ENCODE results near the gene DNASE2.
A peak's percentile ranks its signal among the peaks of the same experiment; 100 is the strongest.

DNA sequence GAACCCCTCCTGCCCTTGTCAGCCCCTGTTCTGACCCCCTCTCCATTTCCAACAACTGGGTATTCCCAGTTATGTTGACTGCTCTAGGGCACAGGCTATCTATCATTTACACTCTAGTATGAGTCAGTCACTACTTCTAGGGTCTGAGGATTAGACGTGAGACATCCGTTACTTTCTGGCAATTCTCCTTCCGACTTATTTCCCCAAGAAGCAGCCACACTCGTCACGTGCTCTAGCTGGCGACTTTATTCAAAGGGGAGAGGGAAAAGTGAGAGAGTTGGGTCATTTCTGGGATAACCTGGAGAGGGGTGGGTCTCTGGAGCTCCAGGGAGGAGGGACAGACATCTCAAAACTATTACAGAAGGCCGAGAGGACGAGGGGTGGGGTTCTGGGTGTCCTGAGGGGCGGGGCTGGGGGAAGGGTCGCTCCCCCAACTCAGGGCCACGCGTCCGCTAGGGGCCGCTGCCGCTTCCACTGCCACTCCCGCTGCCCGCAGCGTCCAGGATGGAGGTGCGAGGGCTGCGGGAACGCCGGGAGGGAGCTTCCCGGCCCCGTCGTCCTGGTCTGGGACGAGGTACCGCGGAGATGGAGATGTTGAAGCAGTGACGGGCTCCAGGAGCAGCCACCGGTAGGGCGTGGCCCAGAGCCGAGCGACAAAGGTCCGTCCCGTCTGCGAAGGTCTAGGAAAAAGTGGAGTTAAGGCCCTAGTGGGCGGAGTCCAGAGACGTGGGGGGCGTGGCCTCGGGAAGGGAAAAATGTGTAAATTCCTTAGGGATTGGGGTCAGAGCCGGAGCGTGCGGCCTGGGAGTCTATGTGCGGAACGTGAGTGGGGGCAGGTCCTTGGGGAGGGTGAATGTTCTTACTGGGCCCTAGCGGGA, 55.8 kb downstream of the DNASE2 start:
- TF ChIP-seq, protein P1, sequence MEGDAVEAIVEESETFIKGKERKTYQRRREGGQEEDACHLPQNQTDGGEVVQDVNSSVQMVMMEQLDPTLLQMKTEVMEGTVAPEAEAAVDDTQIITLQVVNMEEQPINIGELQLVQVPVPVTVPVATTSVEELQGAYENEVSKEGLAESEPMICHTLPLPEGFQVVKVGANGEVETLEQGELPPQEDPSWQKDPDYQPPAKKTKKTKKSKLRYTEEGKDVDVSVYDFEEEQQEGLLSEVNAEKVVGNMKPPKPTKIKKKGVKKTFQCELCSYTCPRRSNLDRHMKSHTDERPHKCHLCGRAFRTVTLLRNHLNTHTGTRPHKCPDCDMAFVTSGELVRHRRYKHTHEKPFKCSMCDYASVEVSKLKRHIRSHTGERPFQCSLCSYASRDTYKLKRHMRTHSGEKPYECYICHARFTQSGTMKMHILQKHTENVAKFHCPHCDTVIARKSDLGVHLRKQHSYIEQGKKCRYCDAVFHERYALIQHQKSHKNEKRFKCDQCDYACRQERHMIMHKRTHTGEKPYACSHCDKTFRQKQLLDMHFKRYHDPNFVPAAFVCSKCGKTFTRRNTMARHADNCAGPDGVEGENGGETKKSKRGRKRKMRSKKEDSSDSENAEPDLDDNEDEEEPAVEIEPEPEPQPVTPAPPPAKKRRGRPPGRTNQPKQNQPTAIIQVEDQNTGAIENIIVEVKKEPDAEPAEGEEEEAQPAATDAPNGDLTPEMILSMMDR (IDR thresholded peaks at IDR 0.05; ENCODE audit: low read length), result peak; percentile 40
- TF ChIP-seq EZH2phosphoT487 (IDR thresholded peaks at IDR 0.05; ENCODE audit: low read length), result no peak
